ENCODE measurements around the gene BRD9. TPM values are rescaled to one million over a fixed set of nuclear protein-coding genes. Genes with fewer than 3 reads are reported as not detected.
"Not testable (repeated sequence)": the region's sequence is repeated elsewhere in the genome, so short reads cannot be mapped to it uniquely, and the experiment has no call there.

BRD9 gene
- total RNA-seq, 1 donor from 2014 or later: 37.7 TPM

DNA sequence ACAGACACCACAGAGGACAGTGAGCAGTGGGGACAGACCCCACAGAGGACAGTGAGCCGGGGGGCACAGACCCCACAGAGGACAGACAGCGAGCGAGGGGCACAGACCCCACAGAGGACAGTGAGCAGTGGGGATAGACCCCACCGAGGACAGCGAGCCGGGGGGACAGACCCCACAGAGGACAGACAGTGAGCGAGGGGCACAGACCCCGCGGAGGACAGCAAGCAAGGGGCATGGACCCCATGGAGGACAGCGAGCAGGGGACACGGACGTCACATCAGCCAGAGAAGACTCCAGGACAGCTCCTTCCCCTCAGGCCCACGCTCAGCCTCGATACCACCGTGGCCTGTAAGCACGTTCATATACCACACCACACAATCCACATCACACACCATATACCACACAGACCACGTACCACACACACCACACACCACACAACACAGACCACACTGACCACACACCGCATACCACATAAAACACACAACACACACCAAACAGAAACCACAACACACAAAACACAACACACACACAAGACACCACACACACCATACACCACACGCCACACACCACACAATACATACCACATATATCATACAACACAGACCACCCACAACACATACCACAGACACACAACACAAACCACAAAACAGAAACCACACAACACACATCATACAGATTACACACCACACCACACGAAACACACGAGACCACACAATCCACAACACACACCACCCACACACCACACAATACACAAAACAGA lies 36.6 kb downstream of the BRD9 start:
- Histone ChIP-seq H3K4me1 (no peaks in the 10 kb centered on the region), H3K27me3 (ENCODE audit: low read depth) (peaks cover 8% of the 10 kb centered on the region), H3K27ac (no peak overlapping the region), H3K36me3 (no peaks in the 10 kb centered on the region), H3K4me3 (no peak overlapping the region), H3K9me3 (no peaks in the 10 kb centered on the region)
- DNase-seq (peak; percentile 22), ATAC-seq (peak in 1 of 2 donors; percentile 10)
- intact Hi-C loops (cut with DNase I): no loop called here
- no peak for TF ChIP-seq CTCF (IDR thresholded peaks at IDR 0.05)

GRCh38 chr5:854966-855743 lies 37.4 kb downstream of the BRD9 start:
- intact Hi-C loops (cut with DNase I): no loop called here
- no peak for ATAC-seq
- Histone ChIP-seq H3K9me3 (no peaks in the 10 kb centered on the region), H3K4me3 (no peak overlapping the region), H3K27me3 (ENCODE audit: low read depth) (peaks cover 8% of the 10 kb centered on the region), H3K27ac (no peak overlapping the region), H3K4me1 (peaks cover under 1% of the 10 kb centered on the region), H3K36me3 (no peaks in the 10 kb centered on the region)
- TF ChIP-seq CTCF (IDR thresholded peaks at IDR 0.05): no peak
- peak; percentile 35 for DNase-seq

GRCh38 chr5:854217-854616 lies 38.4 kb downstream of the BRD9 start:
- peak; percentile 41 for DNase-seq
- H3K4me1 ChIP-seq: peaks cover 10% of the 10 kb centered on the region
- no peak for TF ChIP-seq CTCF (IDR thresholded peaks at IDR 0.05)
- no peaks in the 10 kb centered on the region for H3K36me3 ChIP-seq
- intact Hi-C loops (cut with DNase I): no loop called here
- peaks cover 8% of the 10 kb centered on the region for H3K27me3 ChIP-seq (ENCODE audit: low read depth)
- no peak for ATAC-seq
- H3K4me3 ChIP-seq: no peak overlapping the region
- H3K27ac ChIP-seq: no peak overlapping the region
- no peaks in the 10 kb centered on the region for H3K9me3 ChIP-seq

DNA sequence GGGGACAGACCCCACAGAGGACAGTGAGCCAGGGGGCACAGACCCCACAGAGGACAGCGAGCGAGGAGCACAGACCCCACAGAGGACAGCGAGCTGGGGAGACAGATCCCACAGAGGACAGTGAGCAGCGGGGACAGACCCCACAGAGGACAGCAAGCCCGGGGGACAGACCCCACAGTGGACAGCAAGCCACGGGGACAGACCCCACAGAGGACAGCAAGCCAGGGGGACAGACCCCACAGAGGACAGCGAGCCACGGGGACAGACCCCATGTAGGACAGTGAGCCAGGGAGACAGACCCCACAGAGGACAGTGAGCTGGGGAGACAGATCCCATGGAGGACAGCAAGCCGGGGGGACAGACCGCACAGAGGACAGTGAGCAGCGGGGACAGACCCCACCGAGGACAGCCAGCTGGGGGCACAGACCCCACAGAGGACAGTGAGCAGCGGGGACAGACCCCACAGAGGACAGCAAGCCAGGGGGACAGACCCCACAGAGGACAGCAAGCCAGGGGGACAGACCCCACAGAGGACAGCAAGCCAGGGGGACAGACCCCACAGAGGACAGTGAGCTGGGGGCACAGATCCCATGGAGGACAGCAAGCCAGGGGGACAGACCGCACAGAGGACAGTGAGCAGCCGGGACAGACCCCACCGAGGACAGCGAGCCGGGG lies 39.0 kb downstream of the BRD9 start:
- ATAC-seq; DNase-seq; H3K9me3 ChIP-seq; H3K4me3 ChIP-seq; intact Hi-C loops (cut with DNase I); H3K36me3 ChIP-seq; H3K27ac ChIP-seq; H3K27me3 ChIP-seq (ENCODE audit: low read depth): not testable (repeated sequence)
- peaks cover 10% of the 10 kb centered on the region for H3K4me1 ChIP-seq

DNA sequence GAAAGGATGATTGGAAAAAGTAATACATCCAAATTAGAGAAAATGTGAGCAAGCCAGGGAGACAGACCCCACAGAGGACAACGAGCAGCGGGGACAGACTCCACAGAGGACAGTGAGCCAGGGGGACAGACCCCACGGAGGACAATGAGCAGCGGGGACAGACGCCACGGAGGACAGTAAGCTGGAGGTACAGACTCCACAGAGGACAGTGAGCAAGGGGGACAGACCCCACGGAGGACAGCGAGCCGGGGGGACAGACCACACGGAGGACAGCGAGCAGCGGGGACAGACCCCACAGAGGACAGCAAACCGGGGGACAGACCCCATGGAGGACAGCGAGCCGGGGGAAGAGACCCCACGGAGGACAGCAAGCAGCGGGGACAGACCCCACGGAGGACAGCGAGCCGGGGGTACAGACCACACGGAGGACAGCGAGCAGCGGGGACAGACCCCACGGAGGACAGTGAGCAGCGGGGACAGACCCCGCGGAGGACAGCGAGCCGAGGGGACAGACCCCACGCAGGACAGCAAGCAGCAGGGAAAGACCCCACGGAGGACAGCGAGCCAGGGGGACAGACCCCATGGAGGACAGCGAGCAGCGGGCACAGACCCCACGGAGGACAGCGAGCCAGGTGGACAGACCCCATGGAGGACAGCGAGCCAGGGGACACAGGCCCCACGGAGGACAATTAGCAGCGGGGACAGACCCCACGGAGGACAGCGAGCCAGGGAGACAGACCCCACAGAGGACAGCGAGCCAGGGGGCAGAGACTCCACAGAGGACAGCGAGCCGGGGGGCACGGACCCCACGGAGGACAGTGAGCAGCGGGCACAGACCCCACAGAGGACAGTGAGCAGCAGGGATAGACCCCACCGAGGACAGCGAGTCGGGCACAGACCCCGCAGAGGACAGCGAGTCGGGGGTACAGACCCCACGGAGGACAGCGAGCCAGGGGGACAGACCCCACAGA lies 39.9 kb downstream of the BRD9 start:
- no peaks in the 10 kb centered on the region for H3K9me3 ChIP-seq
- no peak for ATAC-seq
- intact Hi-C loops (cut with DNase I): no loop called here
- TF ChIP-seq CTCF (IDR thresholded peaks at IDR 0.05): no peak
- H3K4me3 ChIP-seq: no peak overlapping the region
- H3K36me3 ChIP-seq: no peaks in the 10 kb centered on the region
- H3K4me1 ChIP-seq: peaks cover 10% of the 10 kb centered on the region
- no peak overlapping the region for H3K27ac ChIP-seq
- H3K27me3 ChIP-seq (ENCODE audit: low read depth): peaks cover 8% of the 10 kb centered on the region
- peak; percentile 39 for DNase-seq

Data from lower lobe of right lung (tissue), 2 donors.